Pulmonary artery endothelial cell (primary cell): ENCODE measurements around the gene MCL1. TPM values are rescaled to one million over a fixed set of nuclear protein-coding genes. Genes with fewer than 3 reads are reported as not detected.

Experiments
- DNase-seq: peaks from one replicate; pipeline ENCODE4 v3.0.0-alpha.2; 2011; ENCODE audit warnings: low read depth, low spot score
- total RNA-seq: library from RNA; depleted of rRNA; stranded (reverse); fragments of >200 nt; gene quantifications from 2 replicates; pipeline ENCODE4 v1.2.3, GENCODE V29; 2014

The MCL1 gene
- total RNA-seq, 1 donor from 2014 or later = 227 TPM

DNA sequence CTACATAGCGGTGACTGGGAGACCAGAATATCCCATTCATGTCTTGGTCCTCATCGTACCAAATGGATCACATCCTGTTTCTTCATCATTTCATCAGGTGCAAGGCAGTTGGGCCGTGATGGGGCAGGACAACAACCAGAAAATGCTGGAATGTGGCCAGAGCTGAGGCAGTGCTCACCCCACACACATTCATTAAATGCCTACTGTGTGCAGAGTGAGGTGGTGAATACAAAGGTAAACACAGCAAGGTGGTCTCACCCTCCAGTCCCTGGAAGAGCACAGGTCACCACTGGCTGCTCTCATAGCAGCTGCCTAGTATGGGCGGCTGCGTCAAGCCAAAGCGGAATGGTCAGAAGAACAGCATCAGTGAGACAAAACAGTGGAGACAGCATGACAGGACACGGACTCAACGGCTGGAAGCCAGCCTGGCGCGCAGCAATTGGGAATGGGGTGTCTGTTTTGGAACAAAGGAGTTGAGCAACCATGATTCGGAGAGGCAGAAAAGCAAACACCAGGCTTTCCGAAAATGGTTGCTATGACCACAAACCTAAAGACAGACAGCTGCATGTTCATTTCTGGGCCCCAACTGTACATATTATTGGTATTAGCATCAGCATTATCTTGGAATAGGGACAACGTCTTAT lies 35.8 kb downstream of the MCL1 start:
- DNase-seq = no peak

DNA sequence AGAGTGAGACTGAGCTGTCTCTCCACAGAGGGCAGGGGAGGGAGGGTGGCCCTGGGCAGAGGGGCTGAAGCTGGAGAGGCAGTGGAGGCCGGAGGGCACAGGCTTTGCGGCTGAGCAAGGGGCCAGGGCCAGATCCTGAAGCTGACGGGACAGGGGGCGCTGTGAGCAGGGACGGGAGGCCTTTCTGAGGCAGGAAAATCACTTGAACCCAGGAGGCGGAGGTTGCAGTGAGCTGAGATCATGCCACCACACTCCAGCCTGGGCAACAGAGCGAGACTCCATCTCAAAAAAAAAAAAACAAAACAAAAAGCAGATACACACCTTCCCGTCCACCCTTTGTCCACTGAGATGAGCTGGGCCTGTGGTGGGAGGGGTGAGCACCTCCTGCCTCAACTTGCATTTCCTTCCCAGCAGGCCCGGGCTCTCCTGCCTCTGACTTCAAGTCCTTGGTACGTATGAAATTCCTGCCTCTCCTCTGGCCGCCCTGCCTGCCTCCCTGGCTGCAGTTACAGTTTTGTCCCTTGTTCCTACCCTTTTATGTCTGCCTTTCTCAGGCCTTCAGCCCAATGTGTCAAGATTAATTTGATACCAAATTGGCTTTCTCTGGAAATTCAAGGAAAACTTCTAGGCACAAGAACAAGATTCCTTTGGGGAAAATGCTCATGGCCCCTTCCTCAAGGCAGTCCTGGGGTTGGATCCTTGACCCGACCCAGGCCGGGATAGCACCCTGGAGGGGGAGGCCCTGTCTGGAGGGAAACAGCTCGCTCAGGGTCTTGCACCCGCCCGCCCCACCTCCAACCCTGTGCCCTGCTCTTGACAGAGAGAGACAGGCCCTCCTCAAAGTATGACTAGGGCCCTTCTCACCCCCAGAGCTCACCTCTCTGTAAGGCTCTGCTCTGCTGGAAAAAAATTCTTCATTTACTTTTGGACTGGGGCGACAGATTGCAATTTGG lies 41.4 kb downstream of the MCL1 start:
- DNase-seq = no peak

DNA sequence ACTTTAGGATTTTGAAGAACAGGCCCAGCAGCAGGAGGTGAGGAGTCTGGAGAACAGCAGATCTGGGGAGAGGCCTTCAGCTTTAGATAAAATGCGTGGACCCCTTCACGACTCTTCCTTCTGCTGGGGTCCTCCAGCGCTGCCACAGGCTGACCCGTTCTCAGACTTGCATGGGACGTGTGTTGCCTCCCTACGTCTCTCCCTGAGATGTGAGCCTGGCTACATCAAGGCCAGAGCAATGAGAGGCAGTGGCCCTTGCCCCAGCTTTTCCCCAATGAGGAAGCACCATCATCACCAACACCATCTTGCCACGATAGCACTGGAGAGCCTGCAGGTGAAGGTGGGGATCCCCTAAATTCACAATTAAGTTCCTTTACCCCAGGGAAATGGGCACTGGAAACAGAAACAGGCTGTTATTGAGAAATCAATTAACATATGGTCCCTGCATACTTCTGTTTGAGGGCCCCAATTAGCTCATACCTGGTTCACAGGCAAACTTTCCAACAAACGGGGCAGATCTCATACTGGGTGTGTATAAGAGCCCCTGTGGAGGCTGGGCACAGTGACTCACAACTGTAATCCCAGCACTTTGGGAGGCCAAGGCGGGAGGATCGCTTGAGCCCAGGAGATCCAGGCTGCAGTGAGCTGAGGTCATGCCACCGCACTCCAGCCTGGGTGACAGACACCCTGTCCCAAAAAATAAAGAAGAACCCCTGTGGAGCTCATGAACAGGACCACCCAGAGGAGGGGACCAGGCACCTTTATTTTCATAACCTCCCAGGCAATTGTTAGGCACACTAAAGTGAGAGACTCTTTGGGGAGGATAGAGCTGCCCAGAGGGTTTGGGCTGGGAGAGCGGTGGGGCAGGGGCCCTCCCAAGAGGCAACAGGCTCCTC lies 42.3 kb downstream of the MCL1 start:
- no peak for DNase-seq

DNA sequence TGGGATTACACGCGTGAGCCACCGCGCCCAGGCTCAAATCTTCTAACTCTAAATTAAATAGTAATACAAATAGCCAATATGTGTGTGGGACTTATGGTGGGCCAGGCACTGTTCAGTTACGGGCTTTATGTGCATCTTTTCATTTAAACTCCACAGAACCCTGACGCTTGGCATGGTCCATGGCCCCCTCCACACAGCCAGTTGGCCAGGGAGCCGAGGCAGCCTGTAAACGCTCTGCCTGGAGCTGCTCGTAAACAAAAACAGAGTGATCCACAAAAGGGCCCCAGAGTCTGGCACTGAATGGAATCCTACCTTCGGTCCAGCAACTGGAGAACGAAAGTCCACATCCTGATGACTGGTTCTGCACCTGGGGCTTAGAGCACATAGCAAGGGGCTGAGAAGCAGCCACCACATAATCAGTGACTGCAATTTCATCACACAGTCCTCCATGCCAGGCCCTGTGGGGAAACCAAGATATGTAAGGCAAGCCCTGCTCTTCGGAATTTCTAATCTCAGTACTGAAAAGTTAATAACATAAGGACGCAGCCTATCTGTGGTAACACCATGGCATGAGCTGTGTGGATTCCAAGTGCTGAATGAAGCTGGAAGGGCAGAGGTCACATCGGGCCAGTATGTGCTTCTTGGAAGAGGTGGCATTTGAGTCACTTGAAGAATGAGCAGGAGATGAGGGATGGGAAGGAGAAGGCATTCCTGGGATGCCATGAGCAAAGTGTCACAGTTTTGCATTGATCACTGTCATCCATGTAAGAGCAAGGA lies 43.7 kb downstream of the MCL1 start:
- DNase-seq = no peak

DNA sequence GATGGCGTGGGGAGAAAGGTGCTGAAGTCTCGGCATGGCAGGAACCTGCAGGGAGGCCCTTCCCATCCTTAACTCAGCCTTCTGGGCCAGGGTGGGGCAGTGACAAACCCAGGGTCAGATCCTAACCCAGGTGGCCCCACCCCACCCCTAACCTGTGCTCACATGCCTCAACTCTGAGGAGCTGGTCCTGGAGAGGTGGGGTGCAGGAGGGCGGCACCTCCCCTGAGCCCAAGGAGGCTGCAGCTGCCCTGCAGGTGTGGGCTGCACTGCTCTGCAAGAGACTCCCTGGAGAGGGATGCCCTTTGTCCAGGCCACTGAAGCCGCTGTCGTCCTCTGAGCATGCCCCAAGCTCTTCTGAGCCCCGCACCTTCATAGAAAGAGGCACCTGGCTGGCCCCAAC lies 45.4 kb downstream of the MCL1 start:
- no peak for DNase-seq

DNA sequence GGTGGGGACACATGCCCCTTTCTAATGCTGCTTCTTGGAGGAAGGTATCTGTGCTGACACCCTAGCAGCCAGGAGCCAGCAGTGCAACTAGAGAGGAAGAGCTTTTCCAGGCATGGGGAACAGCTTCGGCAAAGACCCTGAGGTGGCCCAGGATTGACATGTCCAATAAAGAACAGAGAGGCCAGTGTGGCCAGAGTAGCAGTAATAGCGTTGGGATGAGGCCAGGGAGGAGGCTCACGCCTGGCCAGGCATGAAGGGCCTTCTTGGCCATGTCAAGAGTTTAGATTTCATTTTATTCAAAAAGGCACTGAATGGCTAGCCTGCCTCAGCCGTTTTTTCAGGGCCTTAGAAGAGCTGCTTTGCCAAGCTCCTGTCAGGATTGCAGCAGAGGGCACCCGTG lies 46.5 kb downstream of the MCL1 start:
- DNase-seq = no peak

DNA sequence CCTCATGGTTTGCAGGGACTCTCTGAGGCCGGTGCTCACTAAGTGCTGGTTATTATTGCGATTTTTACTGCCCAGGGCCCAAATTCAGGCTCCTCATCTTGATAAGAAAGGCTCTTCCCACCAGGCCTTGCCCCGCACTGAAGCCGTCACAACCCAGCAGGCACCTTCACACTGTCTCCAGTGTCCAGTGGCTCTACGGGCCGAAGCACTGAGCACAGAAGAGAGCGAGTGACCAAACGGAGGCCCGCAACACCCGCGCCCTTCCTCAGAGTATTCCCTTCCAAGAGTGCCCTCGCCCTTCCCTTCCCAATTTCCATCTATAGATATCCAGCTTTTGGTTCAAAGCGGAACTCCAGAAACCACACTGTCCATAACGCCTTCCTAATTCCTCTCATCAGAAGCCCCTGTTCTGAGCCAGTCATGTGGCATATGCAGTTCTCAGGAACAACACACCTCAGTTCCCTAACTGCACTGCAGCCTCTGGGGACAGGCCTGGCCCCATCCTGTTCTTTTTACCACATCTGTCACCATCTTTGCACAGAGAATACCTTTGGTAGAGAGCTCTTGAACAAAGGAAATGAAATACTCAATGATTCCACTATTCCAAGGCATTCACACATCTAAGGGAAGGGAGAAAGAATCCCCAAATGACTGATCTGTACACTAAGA lies 48.8 kb downstream of the MCL1 start:
- no peak for DNase-seq

DNA sequence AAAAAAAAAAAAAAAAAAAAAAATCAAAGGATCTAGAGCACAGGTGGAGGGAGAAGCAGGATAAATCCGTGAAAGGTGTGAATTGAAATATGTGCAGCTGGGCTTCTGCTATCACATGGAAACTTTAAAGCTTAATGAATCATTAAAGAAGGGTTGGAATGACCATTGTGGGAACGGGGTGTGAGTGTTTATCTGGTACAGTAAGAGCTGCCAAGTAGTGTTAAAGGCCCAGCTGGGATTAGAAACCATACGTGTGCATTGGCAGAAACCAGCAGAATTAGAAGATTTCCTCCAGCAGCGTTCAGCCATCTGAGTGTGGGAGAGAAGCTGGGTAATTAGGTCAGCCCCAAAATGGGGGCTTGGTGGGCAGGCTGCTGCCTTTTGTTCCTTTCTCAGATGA lies 50.4 kb downstream of the MCL1 start:
- no peak for DNase-seq

DNA sequence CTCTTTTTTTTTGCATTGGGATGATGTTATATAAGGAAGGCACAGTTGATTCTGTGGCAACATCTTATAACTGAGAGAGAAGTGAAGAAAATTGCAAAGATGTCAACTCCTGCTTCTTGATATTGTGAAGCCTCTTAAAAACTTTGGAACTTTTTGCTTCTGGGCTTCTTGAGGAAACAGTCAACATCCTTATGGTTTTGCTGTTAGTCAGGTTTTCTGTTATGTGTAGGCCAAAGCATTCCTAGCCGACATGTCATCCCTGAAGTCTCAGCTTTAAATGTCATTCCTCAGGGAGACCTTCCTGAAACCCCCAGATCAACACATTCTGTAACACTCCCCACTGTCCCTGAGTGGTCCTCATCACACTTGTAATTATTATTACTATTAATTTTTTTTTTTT lies 51.2 kb downstream of the MCL1 start:
- DNase-seq = no peak

DNA sequence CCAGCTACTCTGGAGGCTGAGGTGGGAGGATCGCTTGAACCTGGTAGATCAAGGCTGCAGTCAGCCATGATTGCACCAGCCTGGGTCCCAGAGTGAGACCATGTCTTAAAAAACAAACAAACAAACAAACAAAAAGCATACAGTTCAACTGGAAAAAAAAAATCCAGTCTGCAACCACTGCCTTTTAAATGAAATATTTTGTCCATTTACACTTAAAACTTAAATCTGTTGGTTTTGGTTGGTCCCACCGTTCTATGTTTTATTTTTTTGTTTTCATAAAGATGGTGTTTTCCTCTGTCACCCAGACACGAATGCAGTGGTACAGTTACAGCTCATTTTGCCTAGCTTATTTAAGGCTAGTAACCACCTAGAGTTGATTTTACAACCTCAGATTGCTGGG lies 54.1 kb downstream of the MCL1 start:
- no peak for DNase-seq

Other genes starting within 250 kb of the MCL1 start
- 6.5 and 7.8 TPM in 2 replicates for gene RPRD2, start 215.5 kb downstream of the MCL1 start, total RNA-seq
- 14.4 and 36.2 TPM in 2 replicates for gene TARS2, start 92.2 kb downstream of the MCL1 start, total RNA-seq
- 0.35 and 0.46 TPM in 2 replicates for gene ECM1, start 71.5 kb downstream of the MCL1 start, total RNA-seq
- gene FALEC, start 63.9 kb downstream of the MCL1 start, total RNA-seq = 0.20 TPM in 1 of 2 replicates, not detected in the other
- gene ADAMTSL4, start 30.2 kb downstream of the MCL1 start, total RNA-seq = 0.20 and 0.46 TPM in 2 replicates
- 109 and 114 TPM in 2 replicates for gene ENSA, start 50.0 kb upstream of the MCL1 start, total RNA-seq
- gene GOLPH3L, start 117.5 kb upstream of the MCL1 start, total RNA-seq = 16.6 and 25.1 TPM in 2 replicates
- gene HORMAD1, start 141.3 kb upstream of the MCL1 start, total RNA-seq = 0.04 TPM in 1 of 2 replicates, not detected in the other
- 31.1 and 33.7 TPM in 2 replicates for gene CTSS, start 186.2 kb upstream of the MCL1 start, total RNA-seq
- gene CTSK, start 228.7 kb upstream of the MCL1 start, total RNA-seq = 20.5 and 194 TPM in 2 replicates